A549 (cell line): ENCODE results near the gene GCDH.

Experiments
- HDAC2 ChIP-seq: fragments of 200-600 bp; sonication (generic); IDR thresholded peaks from 2 replicates; pipeline ENCODE4 v1.6.1; 2016
- KDM1A ChIP-seq: fragments of 200-600 bp; sonication (generic); IDR thresholded peaks from 2 replicates; pipeline ENCODE4 v1.6.1; 2016; ENCODE audit warnings: low read depth, mild to moderate bottlenecking
- MAFK ChIP-seq: fragments of 450-650 bp; IDR thresholded peaks from 2 replicates; pipeline ENCODE4 v1.6.1; 2014; ENCODE audit not compliant: partially characterized antibody
- NFE2L2 ChIP-seq: fragments of 150-350 bp; conservative IDR thresholded peaks from 2 replicates; pipeline ENCODE4 v1.6.1; 2014; ENCODE audit warnings: low read length
- NR3C1 ChIP-seq: fragments of >200 bp; sonication (Bioruptor Twin); formaldehyde crosslinking; IDR thresholded peaks from 3 replicates; pipeline ENCODE4 v1.6.1; 2017
- POLR2A ChIP-seq: IDR thresholded peaks from 2 replicates; pipeline ENCODE4 v1.6.1; 2012; ENCODE audit warnings: mild to moderate bottlenecking, low read length
- POLR2AphosphoS2 ChIP-seq: conservative IDR thresholded peaks from 2 replicates; pipeline ENCODE4 v1.6.1; 2012; ENCODE audit warnings: low read length, improper control_type of control experiment, inconsistent platforms
- RFX5 ChIP-seq: fragments of 450-650 bp; IDR thresholded peaks from 2 replicates; pipeline ENCODE4 v1.7.1; 2014; ENCODE audit warnings: antibody characterized with exemption, mild to moderate bottlenecking, moderate library complexity
- SREBF2 ChIP-seq: fragments of 450-650 bp; IDR thresholded peaks from 2 replicates; pipeline ENCODE4 v1.6.1; 2014; ENCODE audit warnings: mild to moderate bottlenecking, moderate library complexity
- ZFP36 ChIP-seq: fragments of 450-650 bp; IDR thresholded peaks from 2 replicates; pipeline ENCODE4 v1.6.1; 2014; ENCODE audit warnings: borderline replicate concordance; ENCODE audit not compliant: partially characterized antibody
- ZNF302 ChIP-seq: fragments of 250-450 bp; sonication (Bioruptor Pico); IDR thresholded peaks from 2 replicates; pipeline ENCODE4 v1.9.0; 2021; ENCODE audit warnings: inconsistent platforms, mild to moderate bottlenecking, moderate library complexity
- TF ChIP-seq, protein P1 (sequence below): fragments of >200 bp; sonication (Bioruptor Twin); formaldehyde crosslinking; IDR thresholded peaks from 3 replicates; pipeline ENCODE4 v1.5.1; 2016
- TF ChIP-seq, protein P2 (sequence below): fragments of 450-650 bp; IDR thresholded peaks from 2 replicates; pipeline ENCODE4 v1.6.1; 2014; ENCODE audit warnings: antibody characterized with exemption
- TF ChIP-seq, protein P3 (sequence below): fragments of 200-600 bp; sonication (generic); IDR thresholded peaks from 2 replicates; pipeline ENCODE4 v1.6.1; 2016; ENCODE audit warnings: antibody characterized with exemption, mild to moderate bottlenecking, moderate library complexity

DNA sequence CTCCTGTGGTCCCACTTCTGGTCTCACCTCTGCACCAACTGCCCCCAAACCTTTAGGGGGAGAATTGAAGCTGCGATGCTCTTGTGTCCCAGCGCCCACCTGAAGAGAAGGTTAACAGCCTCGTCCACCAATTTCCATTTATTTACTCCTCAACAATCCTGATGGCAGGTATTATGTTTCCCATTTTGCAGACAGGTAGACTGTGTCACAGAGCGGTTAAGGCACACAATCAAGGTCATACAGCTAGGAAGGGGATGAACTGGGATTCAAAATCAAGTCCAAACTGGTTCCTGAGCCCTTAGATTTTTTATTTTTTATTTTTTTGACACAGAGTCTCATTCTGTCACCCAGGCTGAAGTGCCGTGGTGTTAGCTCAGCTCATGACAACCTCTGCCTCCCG lies 15.9 kb upstream of the GCDH start:
- no peak for TF ChIP-seq SREBF2
- no peak for TF ChIP-seq POLR2A
- no peak for TF ChIP-seq RFX5
- no peak for TF ChIP-seq KDM1A
- no peak for TF ChIP-seq ZFP36
- TF ChIP-seq, protein P1, sequence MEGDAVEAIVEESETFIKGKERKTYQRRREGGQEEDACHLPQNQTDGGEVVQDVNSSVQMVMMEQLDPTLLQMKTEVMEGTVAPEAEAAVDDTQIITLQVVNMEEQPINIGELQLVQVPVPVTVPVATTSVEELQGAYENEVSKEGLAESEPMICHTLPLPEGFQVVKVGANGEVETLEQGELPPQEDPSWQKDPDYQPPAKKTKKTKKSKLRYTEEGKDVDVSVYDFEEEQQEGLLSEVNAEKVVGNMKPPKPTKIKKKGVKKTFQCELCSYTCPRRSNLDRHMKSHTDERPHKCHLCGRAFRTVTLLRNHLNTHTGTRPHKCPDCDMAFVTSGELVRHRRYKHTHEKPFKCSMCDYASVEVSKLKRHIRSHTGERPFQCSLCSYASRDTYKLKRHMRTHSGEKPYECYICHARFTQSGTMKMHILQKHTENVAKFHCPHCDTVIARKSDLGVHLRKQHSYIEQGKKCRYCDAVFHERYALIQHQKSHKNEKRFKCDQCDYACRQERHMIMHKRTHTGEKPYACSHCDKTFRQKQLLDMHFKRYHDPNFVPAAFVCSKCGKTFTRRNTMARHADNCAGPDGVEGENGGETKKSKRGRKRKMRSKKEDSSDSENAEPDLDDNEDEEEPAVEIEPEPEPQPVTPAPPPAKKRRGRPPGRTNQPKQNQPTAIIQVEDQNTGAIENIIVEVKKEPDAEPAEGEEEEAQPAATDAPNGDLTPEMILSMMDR, result no peak
- TF ChIP-seq POLR2AphosphoS2, result no peak
- no peak for TF ChIP-seq ZNF302 (CRISPR knock-in tag)
- TF ChIP-seq HDAC2, result no peak
- TF ChIP-seq NFE2L2, result no peak
- TF ChIP-seq MAFK, result no peak
- no peak for TF ChIP-seq NR3C1
- TF ChIP-seq, protein P2, sequence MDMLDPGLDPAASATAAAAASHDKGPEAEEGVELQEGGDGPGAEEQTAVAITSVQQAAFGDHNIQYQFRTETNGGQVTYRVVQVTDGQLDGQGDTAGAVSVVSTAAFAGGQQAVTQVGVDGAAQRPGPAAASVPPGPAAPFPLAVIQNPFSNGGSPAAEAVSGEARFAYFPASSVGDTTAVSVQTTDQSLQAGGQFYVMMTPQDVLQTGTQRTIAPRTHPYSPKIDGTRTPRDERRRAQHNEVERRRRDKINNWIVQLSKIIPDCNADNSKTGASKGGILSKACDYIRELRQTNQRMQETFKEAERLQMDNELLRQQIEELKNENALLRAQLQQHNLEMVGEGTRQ, result no peak
- TF ChIP-seq, protein P3, sequence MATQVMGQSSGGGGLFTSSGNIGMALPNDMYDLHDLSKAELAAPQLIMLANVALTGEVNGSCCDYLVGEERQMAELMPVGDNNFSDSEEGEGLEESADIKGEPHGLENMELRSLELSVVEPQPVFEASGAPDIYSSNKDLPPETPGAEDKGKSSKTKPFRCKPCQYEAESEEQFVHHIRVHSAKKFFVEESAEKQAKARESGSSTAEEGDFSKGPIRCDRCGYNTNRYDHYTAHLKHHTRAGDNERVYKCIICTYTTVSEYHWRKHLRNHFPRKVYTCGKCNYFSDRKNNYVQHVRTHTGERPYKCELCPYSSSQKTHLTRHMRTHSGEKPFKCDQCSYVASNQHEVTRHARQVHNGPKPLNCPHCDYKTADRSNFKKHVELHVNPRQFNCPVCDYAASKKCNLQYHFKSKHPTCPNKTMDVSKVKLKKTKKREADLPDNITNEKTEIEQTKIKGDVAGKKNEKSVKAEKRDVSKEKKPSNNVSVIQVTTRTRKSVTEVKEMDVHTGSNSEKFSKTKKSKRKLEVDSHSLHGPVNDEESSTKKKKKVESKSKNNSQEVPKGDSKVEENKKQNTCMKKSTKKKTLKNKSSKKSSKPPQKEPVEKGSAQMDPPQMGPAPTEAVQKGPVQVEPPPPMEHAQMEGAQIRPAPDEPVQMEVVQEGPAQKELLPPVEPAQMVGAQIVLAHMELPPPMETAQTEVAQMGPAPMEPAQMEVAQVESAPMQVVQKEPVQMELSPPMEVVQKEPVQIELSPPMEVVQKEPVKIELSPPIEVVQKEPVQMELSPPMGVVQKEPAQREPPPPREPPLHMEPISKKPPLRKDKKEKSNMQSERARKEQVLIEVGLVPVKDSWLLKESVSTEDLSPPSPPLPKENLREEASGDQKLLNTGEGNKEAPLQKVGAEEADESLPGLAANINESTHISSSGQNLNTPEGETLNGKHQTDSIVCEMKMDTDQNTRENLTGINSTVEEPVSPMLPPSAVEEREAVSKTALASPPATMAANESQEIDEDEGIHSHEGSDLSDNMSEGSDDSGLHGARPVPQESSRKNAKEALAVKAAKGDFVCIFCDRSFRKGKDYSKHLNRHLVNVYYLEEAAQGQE, result no peak
